LNCAP (cell line): ENCODE measurements around the gene NEK10.

Experiments used
- TF ChIP-seq, protein P1 (sequence below): fragments of 450-650 bp; IDR thresholded peaks from 2 replicates; pipeline ENCODE4 v1.5.1; 2017; ENCODE audit warnings: mild to moderate bottlenecking

Gene NEK10

DNA sequence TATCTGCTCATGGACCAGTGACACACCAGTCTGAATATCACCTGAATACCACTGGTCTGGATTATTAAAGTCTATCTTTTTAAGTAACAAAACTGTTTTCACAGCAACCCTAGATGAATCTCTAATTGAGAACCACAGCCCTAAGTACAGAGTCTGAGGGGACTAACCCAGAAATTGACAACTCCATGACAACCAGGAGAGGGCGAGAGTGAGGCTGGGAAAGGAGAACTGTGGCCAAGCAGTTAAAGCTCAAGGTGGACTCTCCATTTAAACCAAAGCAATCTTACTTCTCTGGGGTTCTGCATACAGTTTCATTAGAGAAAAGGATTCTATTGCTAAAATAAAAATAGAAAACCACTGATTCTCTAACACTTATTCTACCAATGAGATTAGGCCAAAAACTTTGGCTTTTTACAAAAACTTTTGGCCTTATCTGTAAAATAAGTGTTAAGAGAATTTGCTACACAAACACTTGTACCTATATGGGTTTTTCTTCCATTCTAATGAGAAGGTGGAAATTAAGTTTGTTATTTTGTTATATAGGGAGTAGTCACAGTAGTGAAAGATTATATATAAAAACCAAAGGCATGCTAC lies 11.4 kb downstream of the NEK10 start:
- TF ChIP-seq, protein P1, sequence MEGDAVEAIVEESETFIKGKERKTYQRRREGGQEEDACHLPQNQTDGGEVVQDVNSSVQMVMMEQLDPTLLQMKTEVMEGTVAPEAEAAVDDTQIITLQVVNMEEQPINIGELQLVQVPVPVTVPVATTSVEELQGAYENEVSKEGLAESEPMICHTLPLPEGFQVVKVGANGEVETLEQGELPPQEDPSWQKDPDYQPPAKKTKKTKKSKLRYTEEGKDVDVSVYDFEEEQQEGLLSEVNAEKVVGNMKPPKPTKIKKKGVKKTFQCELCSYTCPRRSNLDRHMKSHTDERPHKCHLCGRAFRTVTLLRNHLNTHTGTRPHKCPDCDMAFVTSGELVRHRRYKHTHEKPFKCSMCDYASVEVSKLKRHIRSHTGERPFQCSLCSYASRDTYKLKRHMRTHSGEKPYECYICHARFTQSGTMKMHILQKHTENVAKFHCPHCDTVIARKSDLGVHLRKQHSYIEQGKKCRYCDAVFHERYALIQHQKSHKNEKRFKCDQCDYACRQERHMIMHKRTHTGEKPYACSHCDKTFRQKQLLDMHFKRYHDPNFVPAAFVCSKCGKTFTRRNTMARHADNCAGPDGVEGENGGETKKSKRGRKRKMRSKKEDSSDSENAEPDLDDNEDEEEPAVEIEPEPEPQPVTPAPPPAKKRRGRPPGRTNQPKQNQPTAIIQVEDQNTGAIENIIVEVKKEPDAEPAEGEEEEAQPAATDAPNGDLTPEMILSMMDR: peak; percentile 71

DNA sequence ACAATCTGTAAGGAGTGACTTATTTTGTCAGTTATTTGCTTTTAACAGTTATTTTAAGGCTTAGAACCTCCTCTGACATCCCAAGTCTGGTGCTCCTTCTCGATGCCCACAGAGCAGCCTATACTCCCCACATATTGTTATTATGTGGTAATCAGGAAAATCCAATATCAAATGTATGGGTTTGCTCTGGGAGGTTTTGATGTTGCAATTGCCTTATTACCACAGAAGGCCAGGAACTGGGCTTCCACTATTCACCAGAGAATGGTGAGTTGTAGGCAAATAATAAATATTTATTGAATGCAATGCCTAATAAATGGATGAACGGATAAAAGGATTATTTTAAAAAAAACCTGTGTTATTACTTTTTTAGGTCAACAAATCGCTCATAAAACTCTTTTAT lies 12.2 kb downstream of the NEK10 start:
- TF ChIP-seq, protein P1: no peak

DNA sequence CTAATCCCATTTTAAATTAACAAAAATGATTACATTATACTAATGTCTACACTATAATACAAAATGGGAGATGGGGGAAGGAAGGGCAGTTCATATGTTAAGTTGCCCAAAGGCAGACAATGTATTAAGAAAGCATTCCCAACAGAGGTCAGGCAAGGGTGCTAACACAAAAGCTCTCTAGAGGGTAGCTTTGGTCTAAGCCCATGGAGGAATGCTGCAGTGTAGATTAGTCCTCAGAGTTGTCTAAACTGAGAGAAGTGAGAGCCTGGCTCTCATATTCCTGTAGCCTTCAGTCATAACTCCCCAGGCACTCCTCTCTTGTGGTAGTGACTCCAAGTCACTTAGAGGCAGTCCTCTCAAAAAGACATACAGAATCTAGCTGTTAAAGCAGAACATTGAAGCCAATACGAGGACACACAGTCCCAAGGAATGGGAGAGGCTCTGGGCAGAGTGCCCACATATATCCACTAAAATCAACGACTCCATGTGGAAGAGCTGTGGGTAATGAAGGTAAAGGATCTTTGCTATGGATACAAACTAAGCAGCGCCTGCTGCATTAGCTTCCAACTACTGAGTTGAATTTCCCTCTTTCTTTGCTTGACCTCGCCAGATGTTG lies 14.5 kb downstream of the NEK10 start:
- TF ChIP-seq, protein P1: no peak

DNA sequence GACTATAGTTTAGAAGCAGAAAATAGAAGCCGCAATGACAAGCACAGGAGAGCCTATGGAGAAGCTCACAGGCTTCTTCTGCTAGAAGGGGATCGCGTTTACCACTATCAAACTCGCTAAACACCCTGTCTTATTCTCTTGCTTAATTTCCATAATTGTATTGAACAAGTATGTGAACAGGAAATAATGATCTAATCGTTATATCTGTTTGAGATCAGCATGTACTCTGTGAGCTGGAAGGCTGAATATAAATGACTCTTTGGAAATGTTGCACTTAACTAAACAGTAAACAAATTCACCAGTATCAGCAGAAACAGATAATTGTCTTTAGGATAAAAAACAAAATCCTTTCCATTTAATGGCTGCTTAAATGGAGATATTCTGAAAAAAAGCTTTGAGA lies 15.0 kb downstream of the NEK10 start:
- TF ChIP-seq, protein P1: no peak

DNA sequence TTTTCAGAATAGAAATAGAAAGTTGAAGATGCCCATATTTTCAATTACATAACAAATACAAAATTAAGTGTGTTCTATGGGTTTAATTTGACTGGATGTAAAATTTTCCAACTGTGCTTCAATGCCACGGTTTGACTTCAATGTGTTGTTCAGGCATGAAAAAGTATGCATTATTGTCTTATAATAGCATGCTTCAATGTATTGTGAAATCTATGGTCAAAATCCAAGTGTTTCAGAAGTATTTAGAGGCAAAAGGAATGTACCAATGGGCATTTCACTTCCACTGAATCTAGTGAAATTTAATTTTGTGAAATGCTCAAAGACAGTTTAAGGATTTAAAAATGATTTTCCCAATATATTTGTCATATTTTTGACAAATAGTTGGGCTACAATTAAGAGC lies 16.0 kb downstream of the NEK10 start:
- TF ChIP-seq, protein P1: no peak

DNA sequence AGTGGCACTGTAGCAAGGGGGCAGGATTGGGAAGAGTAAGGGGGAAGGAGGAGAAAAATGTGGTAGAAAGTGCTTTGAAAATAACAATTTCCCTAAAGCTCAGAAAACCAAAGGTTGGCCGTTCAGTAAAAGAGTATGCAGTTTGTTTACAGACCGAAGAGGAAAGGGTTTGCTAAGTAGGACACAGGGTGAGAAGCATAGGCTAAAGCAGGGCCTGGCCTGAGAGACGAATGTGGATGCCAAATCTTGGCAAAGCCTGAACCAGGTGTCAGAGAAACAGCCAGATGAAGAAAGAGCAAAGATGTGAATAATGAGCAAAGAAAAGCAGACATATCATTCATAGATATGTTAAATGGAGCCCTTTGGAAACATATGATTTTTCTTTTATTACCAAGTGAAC lies 17.1 kb downstream of the NEK10 start:
- TF ChIP-seq, protein P1: no peak

DNA sequence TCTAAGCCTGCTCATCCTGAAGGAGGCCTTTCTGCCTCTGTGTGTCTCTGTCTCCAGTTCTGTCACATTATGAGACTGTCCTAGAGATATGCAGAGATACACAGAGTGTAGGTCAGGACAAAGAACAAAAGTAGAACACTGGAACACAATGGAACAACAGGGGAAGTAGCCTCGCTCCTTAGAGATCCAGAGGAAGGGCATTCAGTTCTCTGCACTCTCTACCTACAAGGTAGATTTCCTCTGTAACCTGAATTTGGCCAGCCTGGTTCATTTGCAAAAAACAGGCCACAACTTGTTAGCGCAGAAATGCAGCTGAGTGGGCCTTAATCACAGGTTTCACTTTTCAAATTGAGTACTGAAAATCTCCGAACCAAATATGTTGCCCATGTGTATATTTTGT lies 19.4 kb downstream of the NEK10 start:
- TF ChIP-seq, protein P1: no peak
